Cardiac muscle cell (in vitro differentiated cells and primary cell): ENCODE data around the gene MOB3A. TPM values are rescaled to one million over a fixed set of nuclear protein-coding genes. Genes with fewer than 3 reads are reported as not detected.
"Not testable (repeated sequence)": the region's sequence is repeated elsewhere in the genome, so short reads cannot be mapped to it uniquely, and the experiment has no call there.

Experiments
- DNase-seq, 2 donors: peaks; one replicate each; pipeline versions ENCODE4 v3.0.0 to v3.0.0-alpha.2; 2010 to 2017; ENCODE audit warnings: low read depth in 1 of 2, low spot score in 1 of 2
- H3K27ac ChIP-seq: fragments of 200-600 bp; sonication (generic); 2 replicates; pipeline ENCODE4 v1.5.1; 2016
- H3K27me3 ChIP-seq: fragments of 200-600 bp; sonication (generic); 2 replicates; pipeline ENCODE4 v1.6.0; 2016; ENCODE audit warnings: control low read depth
- H3K36me3 ChIP-seq: fragments of 200-600 bp; sonication (generic); 2 replicates; pipeline ENCODE4 v1.5.1; 2016; ENCODE audit warnings: control low read depth
- H3K4me1 ChIP-seq: fragments of 200-600 bp; sonication (generic); 2 replicates; pipeline ENCODE4 v1.8.1; 2017; ENCODE audit warnings: low read depth, mild to moderate bottlenecking, mixed run types
- H3K4me3 ChIP-seq: fragments of 200-600 bp; sonication (generic); 2 replicates; pipeline ENCODE4 v1.5.1; 2016; ENCODE audit warnings: mild to moderate bottlenecking
- H3K9me3 ChIP-seq: fragments of 200-600 bp; sonication (generic); 2 replicates; pipeline ENCODE4 v1.5.1; 2017; ENCODE audit warnings: low read depth, mild to moderate bottlenecking, control low read depth
- polyA plus RNA-seq: library from polyadenylated mRNA; unstranded; fragments of >200 nt; fragmentation: Nextera tagmentation; extraction: Ambion mirVana; gene quantifications from 2 replicates; pipeline ENCODE4 v1.2.1, GENCODE V29; 2016
- total RNA-seq: library from RNA; depleted of rRNA; stranded (reverse); fragments of >200 nt; gene quantifications from 2 replicates; pipeline ENCODE4 v1.2.3, GENCODE V29; 2016
- TF ChIP-seq, protein P1 (sequence below): IDR thresholded peaks from 2 replicates; pipeline ENCODE4 v1.5.1; 2012; ENCODE audit warnings: low read depth, mild to moderate bottlenecking, low read length

The MOB3A gene
- total and polyA plus RNA-seq, 2 experiments from 2014 or later: 15.1 to 21.6 TPM

DNA sequence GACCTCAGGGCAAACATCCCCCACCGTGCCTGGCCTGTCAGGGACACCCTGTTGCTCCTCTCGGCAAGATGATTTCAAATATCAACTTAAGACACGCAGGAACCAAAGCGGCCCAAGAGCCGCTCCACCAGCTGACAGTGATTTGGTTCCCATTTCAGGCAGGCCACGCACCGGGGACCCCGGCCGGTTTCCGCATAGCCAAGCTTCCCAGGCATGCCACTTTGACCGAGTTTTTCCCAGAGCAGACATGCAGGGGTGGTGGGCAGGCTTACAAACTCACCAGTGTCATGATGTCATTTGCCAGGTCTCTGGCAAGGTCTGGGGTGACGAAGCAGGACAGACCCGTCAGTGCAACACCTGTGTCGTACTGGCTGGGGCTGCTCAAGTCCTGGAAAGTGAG, 36.1 kb upstream of the MOB3A start:
- H3K27ac ChIP-seq: no peak overlapping the region
- H3K27me3 ChIP-seq: no peaks in the 10 kb centered on the region
- no peaks in the 10 kb centered on the region for H3K9me3 ChIP-seq
- H3K4me1 ChIP-seq: no peaks in the 10 kb centered on the region
- peaks cover 10% of the 10 kb centered on the region for H3K36me3 ChIP-seq
- TF ChIP-seq, protein P1, sequence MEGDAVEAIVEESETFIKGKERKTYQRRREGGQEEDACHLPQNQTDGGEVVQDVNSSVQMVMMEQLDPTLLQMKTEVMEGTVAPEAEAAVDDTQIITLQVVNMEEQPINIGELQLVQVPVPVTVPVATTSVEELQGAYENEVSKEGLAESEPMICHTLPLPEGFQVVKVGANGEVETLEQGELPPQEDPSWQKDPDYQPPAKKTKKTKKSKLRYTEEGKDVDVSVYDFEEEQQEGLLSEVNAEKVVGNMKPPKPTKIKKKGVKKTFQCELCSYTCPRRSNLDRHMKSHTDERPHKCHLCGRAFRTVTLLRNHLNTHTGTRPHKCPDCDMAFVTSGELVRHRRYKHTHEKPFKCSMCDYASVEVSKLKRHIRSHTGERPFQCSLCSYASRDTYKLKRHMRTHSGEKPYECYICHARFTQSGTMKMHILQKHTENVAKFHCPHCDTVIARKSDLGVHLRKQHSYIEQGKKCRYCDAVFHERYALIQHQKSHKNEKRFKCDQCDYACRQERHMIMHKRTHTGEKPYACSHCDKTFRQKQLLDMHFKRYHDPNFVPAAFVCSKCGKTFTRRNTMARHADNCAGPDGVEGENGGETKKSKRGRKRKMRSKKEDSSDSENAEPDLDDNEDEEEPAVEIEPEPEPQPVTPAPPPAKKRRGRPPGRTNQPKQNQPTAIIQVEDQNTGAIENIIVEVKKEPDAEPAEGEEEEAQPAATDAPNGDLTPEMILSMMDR: no peak
- no peak for DNase-seq
- H3K4me3 ChIP-seq: no peak overlapping the region

DNA sequence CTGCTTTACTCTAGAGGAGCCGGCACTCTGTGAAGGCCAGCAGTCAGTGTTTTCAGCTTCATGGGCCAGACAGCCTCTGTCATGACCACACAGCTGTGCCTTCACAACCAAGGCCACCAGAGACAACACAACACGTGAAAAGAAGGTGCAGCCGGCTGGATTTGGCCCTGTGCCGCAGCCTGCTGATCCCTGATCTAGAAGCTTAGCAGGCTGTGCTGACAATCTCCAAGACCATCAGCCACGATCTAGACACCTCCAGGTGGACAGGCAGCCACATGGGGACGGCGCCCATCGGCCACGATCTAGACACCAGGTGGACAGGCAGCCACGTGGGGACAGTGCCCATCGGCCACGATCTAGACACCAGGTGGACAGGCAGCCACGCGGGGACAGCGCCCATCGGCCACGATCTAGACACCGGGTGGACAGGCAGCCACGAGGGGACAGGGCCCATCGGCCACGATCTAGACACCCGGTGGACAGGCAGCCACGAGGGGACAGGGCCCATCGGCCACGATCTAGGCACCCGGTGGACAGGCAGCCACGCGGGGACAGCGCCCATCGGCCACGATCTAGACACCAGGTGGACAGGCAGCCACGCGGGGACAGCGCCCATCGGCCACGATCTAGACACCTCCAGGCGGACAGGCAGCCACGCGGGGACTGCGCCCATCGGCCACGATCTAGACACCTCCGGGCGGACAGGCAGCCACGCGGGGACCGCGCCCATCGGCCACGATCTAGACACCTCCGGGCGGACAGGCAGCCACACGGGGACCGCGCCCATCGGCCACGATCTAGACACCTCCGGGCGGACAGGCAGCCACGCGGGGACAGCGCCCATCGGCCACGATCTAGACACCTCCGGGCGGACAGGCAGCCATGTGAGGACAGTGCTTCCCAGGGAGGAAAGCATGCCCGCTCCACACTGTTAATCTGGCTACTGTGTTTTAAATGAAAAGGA, 35.2 kb upstream of the MOB3A start:
- H3K36me3 ChIP-seq: peaks cover 11% of the 10 kb centered on the region
- not testable (repeated sequence) for H3K4me1 ChIP-seq, DNase-seq, H3K27ac ChIP-seq, H3K9me3 ChIP-seq, H3K4me3 ChIP-seq, H3K27me3 ChIP-seq

DNA sequence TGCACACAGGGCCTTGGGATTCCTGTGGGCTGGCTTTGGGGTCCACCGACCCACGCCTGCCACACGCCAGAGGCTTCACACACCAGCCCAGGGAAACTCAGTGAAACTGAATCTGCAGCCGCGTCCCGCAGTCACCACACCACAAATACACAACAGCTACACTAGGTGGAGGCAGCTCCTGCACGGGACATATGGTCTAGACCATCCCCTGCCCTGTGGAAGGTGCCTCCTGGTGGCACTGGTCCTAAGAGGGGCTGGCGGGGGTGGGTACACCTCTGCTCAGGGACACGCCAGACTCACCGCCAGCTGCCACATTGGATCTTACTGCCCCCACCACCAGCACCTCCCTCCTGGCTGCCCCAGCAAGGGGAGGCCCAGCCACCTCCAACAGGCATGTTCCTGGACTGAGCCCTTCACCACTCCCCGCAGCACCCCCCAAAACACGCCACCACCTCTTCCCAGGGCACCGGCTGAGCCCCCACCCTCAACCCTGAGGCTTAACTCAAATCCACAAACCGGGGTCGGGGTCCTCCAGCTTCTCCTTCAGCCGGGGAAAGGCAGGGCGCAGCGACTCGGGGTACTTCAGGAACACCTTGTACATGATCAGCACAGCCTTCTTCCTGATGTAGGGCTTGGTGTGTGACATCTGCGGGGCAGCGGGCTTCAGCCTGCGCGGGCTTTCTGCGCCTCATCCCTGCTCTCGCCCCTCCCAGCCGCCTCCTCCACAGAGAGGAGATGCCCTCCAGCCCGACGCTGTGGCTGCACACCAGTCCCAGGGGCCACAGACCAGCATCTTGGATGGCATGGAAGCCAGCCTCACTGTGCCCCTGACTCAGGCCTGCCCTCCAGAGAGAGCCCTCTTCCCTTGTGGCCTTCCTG, 34.0 kb upstream of the MOB3A start:
- TF ChIP-seq, protein P1: no peak
- Histone ChIP-seq H3K9me3 (no peaks in the 10 kb centered on the region), H3K4me3 (no peak overlapping the region), H3K4me1 (no peaks in the 10 kb centered on the region), H3K27me3 (no peaks in the 10 kb centered on the region), H3K36me3 (peaks cover 15% of the 10 kb centered on the region), H3K27ac (no peak overlapping the region)
- no peak for DNase-seq

DNA sequence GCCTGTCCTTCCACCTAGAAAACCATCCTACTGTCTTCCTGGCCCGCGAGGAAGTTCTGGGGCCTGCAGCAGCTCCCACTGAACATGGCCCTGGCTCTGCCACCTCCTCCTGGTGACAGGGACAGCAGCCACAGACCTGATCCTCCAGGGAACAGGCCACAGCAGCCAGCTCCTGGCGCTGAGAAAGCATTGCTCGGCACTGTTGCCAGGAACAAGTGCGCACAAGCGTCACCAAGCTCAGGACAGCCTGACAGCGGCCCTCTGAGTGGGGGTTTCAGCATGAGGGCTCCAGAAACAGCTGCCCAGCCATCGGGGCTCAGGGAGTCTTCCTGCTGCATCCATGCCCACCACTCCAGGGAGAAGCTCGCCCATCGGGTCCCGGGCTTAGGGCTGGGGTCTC, 33.4 kb upstream of the MOB3A start:
- Histone ChIP-seq H3K4me1 (no peaks in the 10 kb centered on the region), H3K27ac (no peak overlapping the region), H3K36me3 (peaks cover 15% of the 10 kb centered on the region), H3K27me3 (no peaks in the 10 kb centered on the region), H3K9me3 (no peaks in the 10 kb centered on the region), H3K4me3 (no peak overlapping the region)
- TF ChIP-seq, protein P1: no peak
- DNase-seq: no peak

DNA sequence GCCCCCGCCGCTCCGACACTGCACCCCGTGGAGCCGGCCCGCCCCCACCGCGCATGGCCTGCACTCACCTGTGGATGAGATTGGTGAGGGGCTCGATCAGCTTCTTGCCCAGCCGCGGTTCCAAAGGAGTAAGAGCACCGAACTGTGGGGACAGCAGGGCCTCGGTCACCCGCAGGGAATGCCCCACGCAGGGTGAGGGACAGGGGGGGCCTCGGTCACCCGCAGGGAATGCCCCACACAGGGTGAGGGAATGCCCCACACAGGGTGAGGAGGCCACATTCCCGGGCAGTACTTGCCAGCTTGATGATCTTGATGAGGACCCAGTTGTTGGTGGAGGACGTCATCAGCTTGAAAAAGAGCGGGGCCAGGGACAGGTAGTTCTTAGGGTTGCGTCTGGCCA, 32.9 kb upstream of the MOB3A start:
- DNase-seq: no peak
- Histone ChIP-seq H3K36me3 (peaks cover 15% of the 10 kb centered on the region), H3K27me3 (no peaks in the 10 kb centered on the region), H3K9me3 (no peaks in the 10 kb centered on the region), H3K4me3 (no peak overlapping the region), H3K27ac (no peak overlapping the region), H3K4me1 (no peaks in the 10 kb centered on the region)
- TF ChIP-seq, protein P1: no peak

DNA sequence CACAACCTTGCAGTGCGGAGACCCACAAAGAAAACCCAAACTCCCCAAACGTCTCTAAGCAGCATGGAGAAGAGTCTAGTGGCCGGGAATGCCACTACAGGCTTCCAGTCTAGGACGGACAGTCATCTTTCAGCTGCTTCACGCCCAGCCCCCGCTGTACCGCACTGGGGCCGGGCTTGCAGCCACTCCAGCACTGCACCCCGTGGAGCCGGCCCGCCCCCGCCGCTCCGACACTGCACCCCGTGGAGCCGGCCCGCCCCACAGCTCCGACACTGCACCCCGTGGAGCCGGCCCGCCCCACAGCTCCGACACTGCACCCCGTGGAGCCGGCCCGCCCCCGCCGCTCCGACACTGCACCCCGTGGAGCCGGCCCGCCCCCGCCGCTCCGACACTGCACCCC, 32.1 kb upstream of the MOB3A start:
- H3K36me3 ChIP-seq: peaks cover 18% of the 10 kb centered on the region

More for the DNA sequence above, 32.1 kb upstream of the MOB3A start:
- not testable (repeated sequence) for H3K27me3 ChIP-seq, H3K27ac ChIP-seq, H3K4me3 ChIP-seq, H3K4me1 ChIP-seq, DNase-seq, H3K9me3 ChIP-seq
